Measurements from ENCODE around the gene ZNF217.
"Not testable (repeated sequence)": the region's sequence is repeated elsewhere in the genome, so short reads cannot be mapped to it uniquely, and the experiment has no call there.

Gene ZNF217

GRCh38 chr20:53527196-53527595 lies 66.4 kb downstream of the ZNF217 start:
- no peaks in the 10 kb centered on the region for H3K4me1 ChIP-seq (ENCODE audit: control insufficient read depth in 1 of 2, insufficient read depth in 2 of 2, low read length in 2 of 2)
- no peaks in the 10 kb centered on the region for H3K9me3 ChIP-seq (ENCODE audit: control insufficient read depth in 1 of 2, low read length in 2 of 2)
- H3K4me3 ChIP-seq (ENCODE audit: low read depth in 1 of 2, low read length in 2 of 2), result no peak overlapping the region
- H3K27ac ChIP-seq (ENCODE audit: low read length), result no peak overlapping the region
- H3K27me3 ChIP-seq (ENCODE audit: low read depth, low read length), result no peaks in the 10 kb centered on the region
- H3K36me3 ChIP-seq (ENCODE audit: control insufficient read depth in 1 of 2, insufficient read depth in 2 of 2, low read length in 2 of 2), result no peaks in the 10 kb centered on the region

GRCh38 chr20:53524589-53525312 lies 68.9 kb downstream of the ZNF217 start:
- H3K27me3 ChIP-seq (ENCODE audit: low read depth, low read length), result no peaks in the 10 kb centered on the region
- H3K36me3 ChIP-seq (ENCODE audit: control insufficient read depth in 1 of 2, insufficient read depth in 2 of 2, low read length in 2 of 2), result no peaks in the 10 kb centered on the region
- H3K4me3 ChIP-seq (ENCODE audit: low read depth in 1 of 2, low read length in 2 of 2), result no peak overlapping the region
- H3K27ac ChIP-seq (ENCODE audit: low read length), result no peak overlapping the region
- no peaks in the 10 kb centered on the region for H3K4me1 ChIP-seq (ENCODE audit: control insufficient read depth in 1 of 2, insufficient read depth in 2 of 2, low read length in 2 of 2)
- H3K9me3 ChIP-seq (ENCODE audit: control insufficient read depth in 1 of 2, low read length in 2 of 2), result no peaks in the 10 kb centered on the region

- H3K27ac ChIP-seq (ENCODE audit: low read length); H3K9me3 ChIP-seq (ENCODE audit: control insufficient read depth in 1 of 2, low read length in 2 of 2); H3K4me3 ChIP-seq (ENCODE audit: low read depth in 1 of 2, low read length in 2 of 2); H3K4me1 ChIP-seq (ENCODE audit: control insufficient read depth in 1 of 2, insufficient read depth in 2 of 2, low read length in 2 of 2); H3K27me3 ChIP-seq (ENCODE audit: low read depth, low read length); H3K36me3 ChIP-seq (ENCODE audit: control insufficient read depth in 1 of 2, insufficient read depth in 2 of 2, low read length in 2 of 2): not testable (repeated sequence)
These were observed 70.0 kb downstream of the ZNF217 start for GRCh38 chr20:53523615-53524014.

DNA sequence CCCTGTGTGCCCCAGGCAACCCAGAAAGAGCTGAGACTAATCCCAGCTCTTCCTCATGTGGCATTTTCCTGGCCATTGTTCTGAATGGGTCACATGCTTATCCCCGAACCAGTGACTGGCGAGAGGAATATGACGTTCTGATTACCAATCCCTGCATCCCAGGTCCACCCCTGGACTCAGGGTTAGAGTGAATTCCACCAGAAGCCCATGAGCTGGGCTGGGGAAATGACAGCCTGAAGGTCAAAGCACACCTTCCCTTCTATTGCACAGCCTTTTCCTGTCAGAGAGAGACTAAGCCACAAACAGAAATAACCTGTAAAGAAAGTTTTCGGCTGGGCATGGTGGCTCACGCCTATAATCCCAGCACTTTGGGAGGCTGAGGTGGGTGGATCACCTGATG lies 70.9 kb downstream of the ZNF217 start:
- Histone ChIP-seq H3K9me3 (ENCODE audit: control insufficient read depth in 1 of 2, low read length in 2 of 2) (no peaks in the 10 kb centered on the region), H3K27ac (ENCODE audit: low read length) (no peak overlapping the region), H3K4me1 (ENCODE audit: control insufficient read depth in 1 of 2, insufficient read depth in 2 of 2, low read length in 2 of 2) (no peaks in the 10 kb centered on the region), H3K27me3 (ENCODE audit: low read depth, low read length) (no peaks in the 10 kb centered on the region), H3K36me3 (ENCODE audit: control insufficient read depth in 1 of 2, insufficient read depth in 2 of 2, low read length in 2 of 2) (no peaks in the 10 kb centered on the region), H3K4me3 (ENCODE audit: low read depth in 1 of 2, low read length in 2 of 2) (no peak overlapping the region)

- no peak overlapping the region for H3K4me3 ChIP-seq (ENCODE audit: low read depth in 1 of 2, low read length in 2 of 2)
- no peaks in the 10 kb centered on the region for H3K4me1 ChIP-seq (ENCODE audit: control insufficient read depth in 1 of 2, insufficient read depth in 2 of 2, low read length in 2 of 2)
- no peak overlapping the region for H3K27ac ChIP-seq (ENCODE audit: low read length)
- no peaks in the 10 kb centered on the region for H3K36me3 ChIP-seq (ENCODE audit: control insufficient read depth in 1 of 2, insufficient read depth in 2 of 2, low read length in 2 of 2)
- H3K9me3 ChIP-seq (ENCODE audit: control insufficient read depth in 1 of 2, low read length in 2 of 2), result no peaks in the 10 kb centered on the region
- H3K27me3 ChIP-seq (ENCODE audit: low read depth, low read length), result no peaks in the 10 kb centered on the region
These were observed 71.6 kb downstream of the ZNF217 start for GRCh38 chr20:53522026-53522425.

GRCh38 chr20:53521421-53521820 lies 72.2 kb downstream of the ZNF217 start:
- not testable (repeated sequence) for H3K9me3 ChIP-seq (ENCODE audit: control insufficient read depth in 1 of 2, low read length in 2 of 2); H3K27me3 ChIP-seq (ENCODE audit: low read depth, low read length); H3K27ac ChIP-seq (ENCODE audit: low read length); H3K4me3 ChIP-seq (ENCODE audit: low read depth in 1 of 2, low read length in 2 of 2); H3K36me3 ChIP-seq (ENCODE audit: control insufficient read depth in 1 of 2, insufficient read depth in 2 of 2, low read length in 2 of 2); H3K4me1 ChIP-seq (ENCODE audit: control insufficient read depth in 1 of 2, insufficient read depth in 2 of 2, low read length in 2 of 2)

- Histone ChIP-seq H3K4me3 (ENCODE audit: low read depth in 1 of 2, low read length in 2 of 2) (no peak overlapping the region), H3K4me1 (ENCODE audit: control insufficient read depth in 1 of 2, insufficient read depth in 2 of 2, low read length in 2 of 2) (no peaks in the 10 kb centered on the region), H3K27me3 (ENCODE audit: low read depth, low read length) (no peaks in the 10 kb centered on the region), H3K9me3 (ENCODE audit: control insufficient read depth in 1 of 2, low read length in 2 of 2) (no peaks in the 10 kb centered on the region), H3K27ac (ENCODE audit: low read length) (no peak overlapping the region), H3K36me3 (ENCODE audit: control insufficient read depth in 1 of 2, insufficient read depth in 2 of 2, low read length in 2 of 2) (no peaks in the 10 kb centered on the region)
These were observed 76.5 kb downstream of the ZNF217 start for GRCh38 chr20:53517146-53517545.

All from muscle layer of duodenum (tissue), 2 donors.